ENCODE data around the gene PIAS3. TPM values are rescaled to one million over a fixed set of nuclear protein-coding genes. Genes with fewer than 3 reads are reported as not detected.

The PIAS3 gene
- total RNA-seq (10 to 100 TPM; 16.9 to 19.4 (median 18.8) TPM), polyA plus RNA-seq (16.6 TPM)
- long read RNA-seq, donor 1, transcript PIAS3-203 (14 exons, 2,901 nt) = major isoform, 12 of 55 reads
- long read RNA-seq, donor 1, partial matches to known transcripts = 22 of 55 reads
- long read RNA-seq, donor 1, other reads (novel, unspliced or antisense) = 20 of 55 reads
- long read RNA-seq, donor 2, partial matches to known transcripts = 0 of 14 reads
- long read RNA-seq, donor 2, other reads (novel, unspliced or antisense) = 9 of 14 reads
- long read RNA-seq, donor 3, transcript PIAS3-203 (14 exons, 2,901 nt) = minor isoform, 5 of 68 reads
- long read RNA-seq, donor 3, transcript PIAS3-207 (7 exons, 2,679 nt) = major isoform, 10 of 68 reads
- long read RNA-seq, donor 3, partial matches to known transcripts = 41 of 68 reads
- long read RNA-seq, donor 3, other reads (novel, unspliced or antisense) = 12 of 68 reads
- long read RNA-seq, donor 4, transcript PIAS3-203 (14 exons, 2,901 nt) = major isoform, 9 of 21 reads
- long read RNA-seq, donor 4, partial matches to known transcripts = 2 of 21 reads
- long read RNA-seq, donor 4, other reads (novel, unspliced or antisense) = 10 of 21 reads

DNA sequence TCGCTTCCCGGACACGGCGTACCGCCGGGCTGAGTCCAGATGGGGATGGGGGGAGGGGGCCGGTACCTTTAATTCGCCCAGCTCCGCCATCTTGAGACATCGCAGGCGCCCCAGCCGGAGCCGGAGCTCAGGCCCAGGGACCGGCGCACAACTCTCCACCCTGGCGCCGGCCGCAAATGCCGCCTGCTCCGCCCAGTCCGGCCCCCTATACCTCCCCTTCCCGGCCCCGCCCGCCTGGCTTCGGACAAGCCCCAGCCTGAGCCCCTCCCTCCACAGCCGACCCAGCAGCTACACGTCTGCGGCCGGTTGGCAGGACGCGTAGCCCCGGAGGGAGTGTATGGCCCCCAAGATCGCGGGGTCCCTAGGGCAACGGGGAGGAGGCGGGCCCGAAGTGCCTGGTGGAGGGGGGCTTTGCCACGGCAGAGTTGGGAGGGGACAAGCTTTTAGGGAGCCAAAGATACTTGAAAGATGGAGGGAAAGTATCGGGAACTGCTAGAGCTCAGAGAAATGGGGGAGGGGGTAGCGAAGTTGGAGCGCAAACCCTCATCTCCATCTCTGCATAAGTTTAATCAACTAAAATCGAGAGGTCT, at the start of gene PIAS3:
PIAS3 (minus strand) TSS at position 181 of the 590 bp plus-strand sequence; CDS start at position 90, 91 bp downstream.
- DNase-seq (peak; percentile 98 to 99 (median 99)), ATAC-seq (peak; percentile 97)
- peak within 1 kb of the TSS; percentile 92 for H3K27ac ChIP-seq (ENCODE audit: low read length)
- no peaks in the 10 kb centered on the region for H3K4me1 ChIP-seq (ENCODE audit: control insufficient read depth, insufficient read depth, low read length)
- no peaks in the 10 kb centered on the region for H3K9me3 ChIP-seq (ENCODE audit: control insufficient read depth, low read length)
- intact Hi-C loops (cut with DNase I) = no loop called here
- under 1% methylated on average over 42 of the region's 42 CpGs for WGBS
- no peaks in the 10 kb centered on the region for H3K27me3 ChIP-seq (ENCODE audit: control insufficient read depth, insufficient read depth)
- H3K4me3 ChIP-seq (ENCODE audit: low read length) = peak within 1 kb of the TSS; percentile 72

DNA sequence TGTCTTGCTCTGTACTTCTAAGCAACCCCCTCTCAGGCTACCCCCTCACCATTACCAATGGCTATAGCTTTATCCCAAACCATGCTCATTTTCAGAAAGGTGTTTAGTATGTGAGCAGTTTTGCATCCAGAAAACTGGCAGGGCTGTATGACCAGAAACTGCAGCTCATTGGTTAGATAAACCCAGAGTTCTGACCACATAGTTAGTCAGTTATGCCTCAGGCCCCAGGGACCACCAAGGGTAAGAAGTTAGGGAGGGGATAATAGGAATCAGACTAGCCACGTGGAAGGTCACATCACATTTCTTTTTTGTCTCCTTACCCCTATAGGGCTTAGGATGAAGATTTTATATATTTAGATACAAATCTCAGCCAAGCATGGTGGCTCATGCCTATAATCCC, 49.8 kb upstream of the PIAS3 start:
- DNase-seq (no peak), ATAC-seq (no peak)
- Histone ChIP-seq H3K27ac (ENCODE audit: low read length) (peak overlapping the region; percentile 25), H3K9me3 (ENCODE audit: control insufficient read depth, low read length) (no peaks in the 10 kb centered on the region), H3K4me3 (ENCODE audit: low read length) (no peak overlapping the region), H3K27me3 (ENCODE audit: control insufficient read depth, insufficient read depth) (no peaks in the 10 kb centered on the region), H3K4me1 (ENCODE audit: control insufficient read depth, insufficient read depth, low read length) (peaks cover 5% of the 10 kb centered on the region)
- intact Hi-C loops (cut with DNase I) = no loop called here
- 48% methylated on average over 1 of the region's 1 CpG for WGBS

GRCh38 chr1:145906954-145907753, 48.3 kb upstream of the PIAS3 start:
- Histone ChIP-seq H3K4me1 (ENCODE audit: control insufficient read depth, insufficient read depth, low read length) (peaks cover 5% of the 10 kb centered on the region), H3K9me3 (ENCODE audit: control insufficient read depth, low read length) (no peaks in the 10 kb centered on the region), H3K27ac (ENCODE audit: low read length) (peak overlapping the region; percentile 69), H3K27me3 (ENCODE audit: control insufficient read depth, insufficient read depth) (no peaks in the 10 kb centered on the region), H3K4me3 (ENCODE audit: low read length) (no peak overlapping the region)
- intact Hi-C loops (cut with DNase I) = no loop called here
- peak; percentile 40 to 81 for ATAC-seq
- no peak for DNase-seq
- WGBS = 66% methylated on average over 10 of the region's 10 CpGs

GRCh38 chr1:145901312-145902021, 42.6 kb upstream of the PIAS3 start:
- 81% methylated on average over 12 of the region's 12 CpGs for WGBS
- Histone ChIP-seq H3K4me3 (ENCODE audit: low read length) (no peak overlapping the region), H3K27ac (ENCODE audit: low read length) (no peak overlapping the region), H3K9me3 (ENCODE audit: control insufficient read depth, low read length) (no peaks in the 10 kb centered on the region), H3K4me1 (ENCODE audit: control insufficient read depth, insufficient read depth, low read length) (no peaks in the 10 kb centered on the region), H3K27me3 (ENCODE audit: control insufficient read depth, insufficient read depth) (no peaks in the 10 kb centered on the region)
- intact Hi-C loops (cut with DNase I) = no loop called here
- DNase-seq (no peak), ATAC-seq (no peak)

GRCh38 chr1:145898756-145899155, 39.9 kb upstream of the PIAS3 start:
- DNase-seq (no peak), ATAC-seq (no peak)
- no peaks in the 10 kb centered on the region for H3K27me3 ChIP-seq (ENCODE audit: control insufficient read depth, insufficient read depth)
- WGBS = 88% methylated on average over 5 of the region's 5 CpGs
- H3K9me3 ChIP-seq (ENCODE audit: control insufficient read depth, low read length) = no peaks in the 10 kb centered on the region
- no peak overlapping the region for H3K27ac ChIP-seq (ENCODE audit: low read length)
- H3K4me1 ChIP-seq (ENCODE audit: control insufficient read depth, insufficient read depth, low read length) = no peaks in the 10 kb centered on the region
- H3K4me3 ChIP-seq (ENCODE audit: low read length) = no peak overlapping the region
- intact Hi-C loops (cut with DNase I) = loop anchor here in 2 of 4 donors (10.0 kb wide), 2 partner anchors 66 to 116 kb away; partner anchors contain the start of genes ANKRD34A (in 1 of the 2) and POLR3GL (in 1 of the 2)

- ATAC-seq = no peak
- no peaks in the 10 kb centered on the region for H3K9me3 ChIP-seq (ENCODE audit: control insufficient read depth, low read length)
- no peak overlapping the region for H3K27ac ChIP-seq (ENCODE audit: low read length)
- WGBS = 90% methylated on average over 1 of the region's 1 CpG
- no peak overlapping the region for H3K4me3 ChIP-seq (ENCODE audit: low read length)
- intact Hi-C loops (cut with DNase I) = loop anchor here in 2 of 4 donors (10.0 kb wide), 2 partner anchors 67 to 117 kb away; partner anchors contain the start of genes ANKRD34A (in 1 of the 2) and POLR3GL (in 1 of the 2)
- peaks cover 1% of the 10 kb centered on the region for H3K4me1 ChIP-seq (ENCODE audit: control insufficient read depth, insufficient read depth, low read length)
- DNase-seq = no peak
- no peaks in the 10 kb centered on the region for H3K27me3 ChIP-seq (ENCODE audit: control insufficient read depth, insufficient read depth)
These were observed 39.1 kb upstream of the PIAS3 start for GRCh38 chr1:145897969-145898368.

- ATAC-seq (no peak), DNase-seq (no peak)
- Histone ChIP-seq H3K27me3 (ENCODE audit: control insufficient read depth, insufficient read depth) (no peaks in the 10 kb centered on the region), H3K9me3 (ENCODE audit: control insufficient read depth, low read length) (no peaks in the 10 kb centered on the region), H3K4me1 (ENCODE audit: control insufficient read depth, insufficient read depth, low read length) (peaks cover 9% of the 10 kb centered on the region), H3K4me3 (ENCODE audit: low read length) (no peak overlapping the region), H3K27ac (ENCODE audit: low read length) (no peak overlapping the region)
- WGBS = 93% methylated on average over 1 of the region's 1 CpG
- intact Hi-C loops (cut with DNase I) = loop anchor here in 2 of 4 donors (10.0 kb wide), 2 partner anchors 69 to 119 kb away; partner anchors contain the start of genes ANKRD34A (in 1 of the 2) and POLR3GL (in 1 of the 2)
These were observed 36.6 kb upstream of the PIAS3 start for GRCh38 chr1:145895471-145895870.

DNA sequence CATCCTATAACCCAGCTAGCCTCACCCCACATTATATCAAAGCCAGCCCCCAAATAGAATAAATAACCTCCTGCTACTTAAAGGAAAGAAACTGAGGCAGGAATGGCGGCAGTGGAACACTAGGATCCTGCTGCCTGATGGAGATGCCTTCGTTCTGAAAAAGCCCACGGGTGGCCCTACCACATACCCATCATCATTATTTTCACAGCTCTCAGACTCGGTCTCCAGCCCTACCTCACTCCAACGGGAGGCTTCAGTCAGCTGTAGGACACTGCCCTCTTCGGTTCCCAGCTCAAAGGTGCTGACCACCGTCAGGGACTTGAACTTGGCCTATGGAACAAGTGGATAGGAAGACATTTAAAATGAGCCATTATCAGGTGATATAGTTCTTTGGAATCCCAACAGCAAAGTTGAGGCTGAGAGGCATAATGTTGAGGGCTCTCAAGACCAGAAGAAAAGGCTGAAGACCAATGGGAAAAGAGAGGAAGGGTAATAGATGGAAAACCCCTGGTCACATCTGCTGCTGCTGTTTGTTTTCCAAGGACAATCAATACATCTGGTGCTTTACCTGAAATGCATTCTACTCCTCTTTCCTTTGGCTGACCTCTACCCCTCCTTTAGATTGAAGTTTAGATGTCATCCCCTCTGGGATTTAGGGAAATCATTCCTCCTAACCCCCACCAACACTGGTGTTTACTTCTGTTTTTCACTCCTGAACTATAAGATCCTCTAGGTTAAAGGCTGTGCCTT, 34.6 kb upstream of the PIAS3 start:
- no peak for DNase-seq
- Histone ChIP-seq H3K27ac (ENCODE audit: low read length) (peak overlapping the region; percentile 1), H3K4me3 (ENCODE audit: low read length) (no peak overlapping the region), H3K4me1 (ENCODE audit: control insufficient read depth, insufficient read depth, low read length) (peaks cover 9% of the 10 kb centered on the region), H3K9me3 (ENCODE audit: control insufficient read depth, low read length) (no peaks in the 10 kb centered on the region), H3K27me3 (ENCODE audit: control insufficient read depth, insufficient read depth) (no peaks in the 10 kb centered on the region)
- WGBS = 86% methylated on average over 7 of the region's 7 CpGs
- no peak for ATAC-seq
- intact Hi-C loops (cut with DNase I) = loop anchor here (5.0 to 10.0 kb wide), 3 partner anchors 71 to 121 kb away; partner anchors contain the start of genes ANKRD34A (in 1 of the 4) and POLR3GL (in 1 of the 4)

- peak in 1 of 3 donors; percentile 53 for DNase-seq
- H3K27me3 ChIP-seq (ENCODE audit: control insufficient read depth, insufficient read depth) = no peaks in the 10 kb centered on the region
- intact Hi-C loops (cut with DNase I) = loop anchor here (5.0 to 10.0 kb wide), 3 partner anchors 72 to 122 kb away; partner anchors contain the start of genes ANKRD34A (in 1 of the 4) and POLR3GL (in 1 of the 4)
- H3K4me3 ChIP-seq (ENCODE audit: low read length) = no peak overlapping the region
- peaks cover 9% of the 10 kb centered on the region for H3K4me1 ChIP-seq (ENCODE audit: control insufficient read depth, insufficient read depth, low read length)
- peak; percentile 30 to 34 for ATAC-seq
- peak overlapping the region; percentile 86 for H3K27ac ChIP-seq (ENCODE audit: low read length)
- H3K9me3 ChIP-seq (ENCODE audit: control insufficient read depth, low read length) = no peaks in the 10 kb centered on the region
- 27% methylated on average over 3 of the region's 3 CpGs for WGBS
These were observed 33.7 kb upstream of the PIAS3 start for GRCh38 chr1:145892486-145893087.

Data from right cardiac atrium (tissue), 5 donors.